Endometrium (tissue), 2 donors: ENCODE data around the gene KNSTRN.

ENCODE experiments used
- FAIRE-seq: peaks from 2 replicates; lab custom pipeline; 2012; peaks lifted over from hg19 to GRCh38; lab: Jason Lieb, UNC
- donor health status: control.
- donor health status: control.

KNSTRN gene

DNA sequence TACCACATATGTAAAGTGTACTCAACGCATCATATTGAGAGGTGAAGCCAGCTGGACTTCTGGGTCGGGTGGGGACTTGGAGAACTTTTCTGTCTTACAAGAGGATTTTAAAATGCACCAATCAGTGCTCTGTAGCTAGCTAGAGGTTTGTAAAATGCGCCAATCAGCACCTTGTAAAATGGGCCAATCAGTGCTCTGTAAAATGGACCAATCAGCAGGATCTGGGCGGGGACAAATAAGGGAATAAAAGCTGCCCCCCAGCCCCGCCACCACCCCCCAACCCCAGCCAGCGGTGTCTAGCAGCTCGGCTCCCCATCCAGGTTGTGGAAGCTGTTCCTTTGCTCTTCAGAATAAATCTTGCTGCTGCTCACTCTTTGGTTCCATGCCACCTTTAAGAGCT is 16.8 kb downstream of the KNSTRN start:
- FAIRE-seq = no peak

DNA sequence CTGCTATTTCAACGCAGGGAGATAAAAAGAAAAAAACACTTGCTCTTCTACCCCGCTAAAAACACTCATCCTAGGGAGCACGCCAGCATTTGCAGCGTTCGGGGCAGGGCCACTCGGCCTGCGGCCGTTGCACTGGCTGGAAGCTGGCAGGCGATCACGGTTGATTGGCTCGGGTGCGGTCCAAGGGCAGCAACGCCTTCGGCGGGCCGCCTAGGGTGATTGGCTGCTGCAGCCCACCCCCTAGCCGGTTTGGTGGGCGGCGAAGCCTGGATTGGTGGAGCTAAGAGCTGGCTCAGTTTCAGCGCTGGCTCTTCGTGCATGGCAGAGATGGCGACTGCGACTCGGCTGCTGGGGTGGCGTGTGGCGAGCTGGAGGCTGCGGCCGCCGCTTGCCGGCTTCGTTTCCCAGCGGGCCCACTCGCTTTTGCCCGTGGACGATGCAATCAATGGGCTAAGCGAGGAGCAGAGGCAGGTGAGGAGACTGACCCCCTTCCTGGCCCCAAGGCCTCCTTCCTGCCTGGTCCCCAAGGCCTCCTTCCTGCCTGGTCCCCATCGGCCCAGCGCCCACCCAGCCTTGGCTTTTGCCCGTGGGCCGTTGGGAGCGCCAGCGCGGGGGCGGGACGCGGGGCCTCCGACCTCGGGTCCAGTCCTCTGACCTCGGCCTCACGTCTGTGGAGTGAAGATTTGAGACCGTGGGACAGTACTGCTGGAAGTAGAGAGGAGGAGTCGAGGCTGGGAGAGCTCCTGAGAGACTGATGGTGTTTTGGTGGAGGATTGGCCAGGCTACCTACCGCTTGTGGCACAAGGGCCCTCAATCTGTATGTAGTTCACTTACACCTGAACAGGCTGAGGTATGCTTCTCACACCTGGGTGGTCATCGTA is 23.2 kb downstream of the KNSTRN start, which contains the start of gene IVD:
Gene IVD, plus strand, starts transcription at position 295 of the 881 bp plus-strand sequence. Its CDS starts 33 bp downstream, at position 328.
- peak; percentile 96 for FAIRE-seq

DNA sequence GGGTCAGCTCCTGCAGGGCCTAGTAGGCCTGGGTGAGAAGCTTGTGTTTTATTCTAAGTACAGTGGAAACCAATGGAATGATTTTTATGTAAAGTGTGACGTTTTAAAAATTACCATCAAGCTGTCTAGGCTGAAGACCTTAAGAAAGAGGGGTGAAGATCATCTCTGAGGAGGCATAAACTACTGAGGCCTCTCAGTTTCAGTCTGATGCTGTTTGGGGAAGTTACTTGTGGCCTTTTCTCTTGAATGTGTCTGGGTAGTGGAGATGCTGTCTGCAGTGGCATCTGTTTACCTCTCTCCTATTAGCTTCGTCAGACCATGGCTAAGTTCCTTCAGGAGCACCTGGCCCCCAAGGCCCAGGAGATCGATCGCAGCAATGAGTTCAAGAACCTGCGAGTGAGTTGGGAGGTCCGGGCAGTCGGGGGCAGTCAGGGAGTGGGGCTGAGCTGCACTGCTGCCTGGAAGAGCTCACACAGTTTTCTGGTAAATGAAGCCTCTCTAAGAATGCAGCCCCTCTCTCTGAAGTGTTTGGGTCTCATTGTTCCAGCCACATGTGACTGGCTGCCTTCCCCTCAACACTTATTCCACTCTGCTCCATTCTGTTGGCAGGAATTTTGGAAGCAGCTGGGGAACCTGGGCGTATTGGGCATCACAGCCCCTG is 24.9 kb downstream of the KNSTRN start:
- FAIRE-seq = no peak

DNA sequence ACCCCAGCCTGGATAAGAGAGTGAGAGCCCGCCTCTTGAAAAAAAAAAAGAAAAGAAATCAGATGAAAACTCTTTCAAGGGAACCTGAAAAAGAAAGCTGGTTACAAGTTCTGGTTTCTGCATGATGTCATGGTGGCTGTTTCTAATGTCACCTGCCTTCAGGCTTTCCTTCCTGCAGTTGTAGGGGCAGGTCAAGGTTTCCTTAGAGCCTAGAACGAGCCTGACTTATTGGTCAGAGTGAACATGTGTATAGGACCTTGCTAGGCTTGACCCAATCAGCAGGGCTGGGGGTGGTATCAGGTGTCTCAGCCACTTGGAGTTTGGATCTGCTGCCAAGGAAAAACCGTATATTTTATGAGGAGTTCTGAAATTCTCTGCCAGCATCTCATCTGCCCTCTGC is 26.8 kb downstream of the KNSTRN start:
- no peak for FAIRE-seq

DNA sequence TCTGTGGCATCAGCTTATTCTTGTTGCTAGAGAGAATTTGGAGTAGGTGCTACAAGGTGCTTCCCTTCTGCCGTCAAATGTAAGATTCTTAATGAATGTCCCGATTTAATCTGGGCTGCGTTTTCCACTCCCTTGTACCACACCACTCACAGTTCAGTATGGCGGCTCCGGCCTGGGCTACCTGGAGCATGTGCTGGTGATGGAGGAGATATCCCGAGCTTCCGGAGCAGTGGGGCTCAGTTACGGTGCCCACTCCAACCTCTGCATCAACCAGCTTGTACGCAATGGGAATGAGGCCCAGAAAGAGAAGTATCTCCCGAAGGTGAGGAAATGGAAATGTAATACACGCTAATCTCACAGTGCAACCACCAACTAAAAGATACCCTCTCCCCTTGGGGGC is 28.0 kb downstream of the KNSTRN start:
- no peak for FAIRE-seq

DNA sequence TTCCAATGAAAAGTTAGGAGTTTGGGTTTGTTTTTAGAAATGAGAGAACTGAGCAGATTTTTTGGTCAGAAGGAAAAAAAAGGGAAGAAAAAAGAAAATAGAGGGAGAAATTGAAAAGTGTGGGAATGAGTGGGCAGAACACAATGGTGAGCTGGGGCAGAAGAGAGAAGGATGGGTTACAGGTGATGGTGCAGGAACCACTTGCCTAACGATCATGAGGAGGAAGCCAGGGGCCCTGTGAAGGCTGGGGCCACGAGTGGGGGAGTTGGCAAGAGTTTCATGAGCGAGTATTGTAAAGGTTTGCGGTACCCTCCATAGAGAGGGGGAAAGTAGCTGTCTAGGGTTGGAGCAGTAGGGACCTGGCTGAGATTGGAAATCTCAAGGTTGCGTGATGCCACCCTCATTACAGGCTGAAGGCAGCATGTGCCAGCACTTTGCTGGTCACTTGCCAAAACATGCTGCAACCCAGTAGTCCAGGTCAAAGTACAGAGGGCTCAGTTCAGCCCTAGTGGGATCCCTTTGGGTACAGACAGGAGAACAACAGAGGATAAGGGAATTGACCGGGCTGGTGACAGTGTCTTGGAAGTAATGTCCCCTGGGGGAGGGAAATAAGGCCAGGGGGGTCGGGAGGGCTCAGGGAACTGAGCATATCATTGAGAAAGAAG is 29.7 kb downstream of the KNSTRN start:
- no peak for FAIRE-seq

DNA sequence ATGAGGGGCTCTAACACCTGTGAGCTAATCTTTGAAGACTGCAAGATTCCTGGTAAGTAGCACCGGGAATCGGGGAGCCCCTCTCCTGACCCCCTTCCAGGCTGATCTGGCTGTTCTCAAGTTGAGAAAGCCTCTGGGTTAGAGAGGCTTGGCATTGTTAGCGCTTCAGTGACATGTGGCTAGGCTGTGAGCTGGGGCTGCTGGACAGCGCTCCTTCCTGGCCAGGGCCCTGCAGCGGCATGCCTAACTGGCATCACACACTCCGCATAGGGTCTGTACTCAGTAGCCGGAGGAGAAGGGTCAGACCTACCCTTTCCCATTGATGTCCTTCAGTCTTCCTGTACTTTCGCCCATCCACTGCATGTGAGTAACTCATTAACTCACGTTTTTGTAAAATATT is 30.5 kb downstream of the KNSTRN start:
- no peak for FAIRE-seq

DNA sequence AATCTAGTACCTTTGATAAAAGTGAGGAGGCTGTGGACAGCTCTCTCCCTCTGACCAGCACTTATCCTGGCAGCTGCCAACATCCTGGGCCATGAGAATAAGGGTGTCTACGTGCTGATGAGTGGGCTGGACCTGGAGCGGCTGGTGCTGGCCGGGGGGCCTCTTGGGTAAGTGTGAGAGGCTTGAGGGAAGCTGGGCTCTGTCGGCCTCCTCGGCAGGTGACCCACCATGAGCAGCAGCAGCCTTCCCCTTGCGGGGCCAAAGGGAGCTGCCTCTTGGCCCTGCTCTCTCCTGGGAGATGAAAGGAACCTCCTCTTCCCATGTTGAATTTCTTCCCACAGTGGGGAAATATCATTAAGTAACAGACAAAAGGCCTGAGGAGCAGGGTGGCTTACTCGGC is 32.3 kb downstream of the KNSTRN start:
- FAIRE-seq = no peak

DNA sequence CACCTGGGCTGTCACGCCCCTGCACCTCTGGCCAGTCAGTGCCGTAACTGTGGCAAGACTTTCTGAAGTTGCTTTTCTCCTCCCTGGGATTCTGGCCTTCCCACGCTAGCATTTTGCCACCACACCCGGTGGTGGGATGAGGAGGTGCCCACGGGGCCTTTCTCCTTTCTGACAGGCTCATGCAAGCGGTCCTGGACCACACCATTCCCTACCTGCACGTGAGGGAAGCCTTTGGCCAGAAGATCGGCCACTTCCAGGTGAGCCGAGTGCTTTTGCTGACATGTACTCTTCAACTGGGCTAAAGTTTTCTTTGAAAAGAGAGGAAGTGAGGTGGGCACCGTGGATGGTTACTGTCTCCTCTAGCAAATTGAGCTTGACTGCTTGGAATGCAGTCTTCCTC is 32.7 kb downstream of the KNSTRN start:
- no peak for FAIRE-seq

DNA sequence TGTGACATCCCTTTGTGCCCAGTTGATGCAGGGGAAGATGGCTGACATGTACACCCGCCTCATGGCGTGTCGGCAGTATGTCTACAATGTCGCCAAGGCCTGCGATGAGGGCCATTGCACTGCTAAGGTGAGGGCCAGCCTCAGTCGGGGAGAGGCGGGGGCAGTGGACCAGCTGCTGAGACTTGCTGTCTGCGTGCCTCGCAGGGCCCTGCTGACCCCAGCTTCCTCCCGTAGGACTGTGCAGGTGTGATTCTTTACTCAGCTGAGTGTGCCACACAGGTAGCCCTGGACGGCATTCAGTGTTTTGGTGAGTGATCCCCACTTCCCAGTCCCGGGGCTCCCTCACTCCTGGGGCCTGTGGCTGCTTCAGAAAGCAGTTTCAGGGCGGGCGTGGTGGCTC is 33.5 kb downstream of the KNSTRN start:
- no peak for FAIRE-seq

DNA sequence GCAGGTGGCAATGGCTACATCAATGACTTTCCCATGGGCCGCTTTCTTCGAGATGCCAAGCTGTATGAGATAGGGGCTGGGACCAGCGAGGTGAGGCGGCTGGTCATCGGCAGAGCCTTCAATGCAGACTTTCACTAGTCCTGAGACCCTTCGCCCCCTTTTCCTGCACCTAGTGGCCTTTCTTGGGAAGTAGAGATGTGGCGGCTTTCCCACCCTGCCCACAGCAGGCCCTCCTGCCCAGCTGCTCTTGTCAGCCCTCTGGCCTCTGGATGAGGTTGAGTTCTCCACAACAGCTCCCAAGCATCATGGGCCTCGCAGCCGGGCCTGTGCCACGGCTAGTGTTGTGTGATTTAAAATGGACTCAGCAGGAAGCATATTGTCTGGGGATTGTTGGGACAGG is 35.6 kb downstream of the KNSTRN start:
- no peak for FAIRE-seq

DNA sequence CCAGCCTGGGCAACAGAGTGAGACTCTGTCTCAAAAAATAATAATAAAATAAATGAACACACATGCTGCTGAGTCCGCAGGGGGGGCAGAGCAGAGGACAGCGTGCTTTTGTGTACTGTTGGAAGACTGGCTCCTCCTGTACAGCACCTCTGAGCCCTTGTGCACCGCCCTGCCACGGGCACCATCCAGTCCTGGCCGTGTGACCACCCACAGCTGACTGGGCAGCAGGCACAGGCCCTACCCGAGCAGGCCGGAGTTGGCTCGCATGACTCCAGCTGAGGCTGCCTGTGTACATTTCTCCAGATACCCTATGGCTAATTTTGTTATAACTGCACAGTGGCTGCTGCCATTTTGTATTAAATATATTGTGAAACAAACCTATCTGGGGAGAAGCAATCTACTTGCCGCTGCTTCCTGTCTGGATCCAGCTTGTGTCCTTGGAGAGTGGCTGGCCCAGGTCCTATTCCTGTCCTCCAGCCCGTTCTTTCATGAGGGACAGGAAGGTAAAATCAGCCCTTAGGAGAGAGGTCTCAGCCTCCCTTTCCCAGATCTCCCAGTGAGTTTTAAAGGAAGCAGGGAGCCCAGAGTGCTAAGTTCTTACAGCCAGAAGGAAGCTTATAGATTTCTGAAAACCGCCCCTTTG is 37.7 kb downstream of the KNSTRN start:
- no peak for FAIRE-seq

DNA sequence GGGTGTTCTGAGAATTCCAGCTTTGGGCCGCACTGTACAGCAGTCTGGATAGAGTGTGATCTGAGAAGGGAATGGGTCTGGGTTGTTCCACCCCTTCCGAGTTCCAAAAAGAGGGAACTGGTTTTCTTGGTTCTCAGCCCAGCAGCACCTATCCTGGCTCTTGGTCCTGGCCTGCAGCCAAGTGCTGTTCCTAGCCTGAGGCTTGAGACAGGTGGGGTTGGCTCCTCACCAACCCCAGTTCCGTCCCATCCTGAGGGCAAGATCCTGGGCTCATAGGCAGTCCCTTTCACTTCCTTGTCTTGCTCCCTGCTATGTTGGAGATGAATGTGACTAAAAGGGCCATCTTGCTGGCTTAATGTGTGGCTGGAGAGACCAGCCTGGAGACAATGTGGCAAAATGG is 38.3 kb downstream of the KNSTRN start:
- no peak for FAIRE-seq

DNA sequence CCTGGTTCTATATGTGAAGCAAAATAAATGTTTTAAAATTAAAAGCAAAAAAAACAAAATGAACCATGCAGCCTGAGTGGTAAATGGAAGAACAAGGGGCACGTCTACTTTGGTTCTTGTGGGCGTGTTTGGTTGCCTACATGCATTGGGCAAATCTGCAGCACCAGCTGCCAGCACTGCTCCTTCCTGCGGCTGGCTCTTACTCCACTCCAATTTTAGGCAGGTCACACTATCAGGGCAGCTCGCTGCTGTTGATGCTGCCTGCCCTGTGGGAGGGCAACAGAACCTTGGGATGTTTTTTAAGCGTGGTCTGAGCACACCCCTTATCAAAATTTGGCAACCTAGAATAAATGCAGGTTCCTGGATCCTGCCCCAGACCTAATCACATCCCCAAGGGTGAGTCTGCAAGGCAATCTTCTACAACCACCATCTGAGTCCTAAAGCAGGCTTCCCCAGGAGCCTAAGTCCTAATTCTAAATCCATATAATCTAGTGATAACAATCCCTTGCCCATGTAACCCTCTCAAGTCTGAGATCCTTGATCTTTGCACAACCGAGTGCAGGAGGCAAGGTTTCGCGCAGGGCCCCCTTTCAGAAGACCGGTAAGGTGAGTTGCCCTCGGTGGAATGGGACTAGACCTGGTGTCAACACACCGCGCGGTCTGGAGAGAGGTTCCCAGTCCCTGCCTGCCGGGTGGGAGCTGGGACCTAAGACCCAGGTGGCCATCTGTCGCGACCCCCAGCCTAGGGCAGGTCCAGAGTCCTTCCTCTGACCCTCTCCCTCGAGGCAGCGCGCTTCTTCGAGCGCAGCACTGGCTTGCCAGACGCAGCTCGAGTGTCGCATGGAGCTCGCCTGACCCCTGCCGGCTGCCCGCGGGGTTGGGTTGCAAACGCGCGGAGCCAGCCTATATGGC is 39.0 kb downstream of the KNSTRN start:
- FAIRE-seq = no peak

DNA sequence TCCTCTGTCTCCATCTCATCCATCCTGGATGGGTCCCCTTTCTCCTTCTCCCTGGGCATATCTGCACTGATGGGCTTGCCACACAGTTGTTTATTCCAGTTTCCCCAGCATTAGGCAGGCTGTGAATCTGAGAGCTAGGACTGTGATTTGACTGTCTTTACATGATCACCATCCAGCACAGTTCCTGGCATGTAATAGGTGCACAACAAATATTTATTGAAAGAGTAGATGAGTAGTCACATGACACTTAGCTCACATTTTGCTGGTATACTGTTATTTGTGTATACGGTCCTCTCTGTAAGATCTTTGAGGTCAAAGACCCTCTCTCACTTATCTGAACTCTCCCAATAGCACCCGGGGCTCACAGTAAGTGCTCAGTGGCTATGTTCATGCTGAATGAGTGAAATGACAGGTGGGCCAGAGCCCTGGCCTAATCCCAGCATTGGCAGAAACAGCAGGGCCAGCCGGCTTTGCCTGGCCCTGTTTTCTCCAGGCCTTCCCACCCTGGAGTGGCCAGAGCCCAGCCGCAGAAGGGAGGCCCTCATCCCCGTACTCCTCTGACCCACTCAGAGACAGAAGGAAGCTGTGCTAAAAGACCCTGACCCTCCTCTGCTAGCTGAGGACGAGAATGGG is 42.1 kb downstream of the KNSTRN start:
- no peak for FAIRE-seq

DNA sequence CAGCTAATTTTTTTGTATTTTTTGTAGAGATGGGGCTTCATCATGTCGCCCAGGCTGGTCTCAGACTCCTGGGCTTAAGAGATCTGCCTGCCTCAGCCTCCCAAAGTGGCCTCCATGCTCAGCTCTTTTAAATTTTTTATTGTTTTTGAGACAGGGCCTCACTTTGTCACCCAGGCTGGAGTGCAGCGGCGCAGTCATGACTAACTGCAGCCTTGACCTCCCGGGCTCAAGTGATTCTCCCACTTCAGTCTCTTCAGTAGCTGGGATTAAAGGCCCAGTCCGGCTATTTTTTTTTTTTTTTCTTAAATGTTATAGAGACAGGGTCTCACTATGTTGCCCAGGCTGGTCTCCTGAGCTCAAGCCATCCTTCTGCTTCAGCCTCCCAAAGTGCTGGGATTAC is 43.2 kb downstream of the KNSTRN start:
- FAIRE-seq = no peak

DNA sequence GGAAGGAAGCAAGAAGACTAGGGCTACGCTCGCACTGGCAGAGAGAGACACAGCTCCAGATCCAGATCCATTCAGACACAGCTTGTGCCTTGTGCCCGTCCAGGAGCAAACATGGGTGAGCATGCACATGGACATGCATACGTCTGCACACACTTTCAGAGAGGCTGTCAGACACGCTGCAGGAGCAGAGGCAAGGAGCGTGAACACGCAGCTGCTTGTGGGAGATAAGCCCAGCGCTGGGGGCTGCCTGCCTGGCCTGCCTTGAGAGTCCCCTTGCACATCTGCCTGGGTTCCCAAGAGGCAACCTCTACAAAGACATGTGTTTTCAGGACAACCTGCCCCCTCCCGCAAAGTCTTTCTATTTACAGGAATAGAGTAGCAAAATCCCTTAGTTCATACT is 44.7 kb downstream of the KNSTRN start:
- FAIRE-seq = no peak

DNA sequence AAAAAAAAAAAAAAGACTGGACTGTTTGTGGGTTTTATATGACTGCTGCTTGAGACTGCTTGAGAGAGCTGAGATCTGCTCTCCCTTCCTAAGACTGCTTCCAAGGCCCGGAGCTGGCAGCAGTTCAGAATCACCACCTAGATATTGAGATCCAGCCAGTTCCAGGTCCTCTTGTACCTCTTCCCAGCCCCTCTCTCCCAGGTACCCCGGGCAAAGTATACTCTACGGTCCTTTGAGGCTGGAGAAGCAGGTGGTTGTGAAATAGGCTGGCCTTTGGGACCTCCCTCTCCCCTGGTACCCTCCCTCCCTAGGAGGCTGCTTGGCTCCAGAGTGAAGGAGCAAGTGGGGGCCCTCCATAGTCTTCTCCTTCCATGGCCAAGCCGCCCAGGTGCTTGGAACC is 45.7 kb downstream of the KNSTRN start:
- no peak for FAIRE-seq

DNA sequence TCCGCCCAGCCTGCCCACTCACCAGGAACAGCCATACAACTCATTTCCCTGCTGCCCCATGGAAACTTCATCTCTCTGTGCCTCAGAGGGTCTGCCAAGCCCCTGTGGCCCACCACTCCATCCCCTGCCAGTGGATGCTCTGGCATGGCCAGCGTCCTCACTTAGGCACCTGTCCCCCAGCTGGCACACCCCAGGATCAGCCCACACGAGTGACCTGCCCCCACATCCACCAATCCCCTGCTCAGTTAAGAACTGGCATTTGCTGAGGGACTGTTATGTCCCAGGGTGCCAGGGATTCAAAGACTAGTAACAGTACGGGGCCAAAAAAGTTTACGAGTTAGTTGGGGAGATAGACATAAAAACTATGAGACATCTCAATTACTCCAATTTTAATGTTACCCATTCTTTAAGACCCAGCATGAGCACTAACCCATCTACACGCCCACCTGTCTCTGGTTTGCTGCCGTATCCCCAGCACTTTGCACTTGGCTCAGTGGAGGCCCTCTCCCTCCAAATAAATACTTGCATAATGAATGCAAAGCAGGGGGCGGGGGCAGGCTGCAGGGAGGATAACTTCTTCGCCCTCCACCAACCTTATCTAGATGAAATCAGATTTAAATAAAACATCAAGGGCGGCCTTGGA is 46.7 kb downstream of the KNSTRN start:
- no peak for FAIRE-seq

DNA sequence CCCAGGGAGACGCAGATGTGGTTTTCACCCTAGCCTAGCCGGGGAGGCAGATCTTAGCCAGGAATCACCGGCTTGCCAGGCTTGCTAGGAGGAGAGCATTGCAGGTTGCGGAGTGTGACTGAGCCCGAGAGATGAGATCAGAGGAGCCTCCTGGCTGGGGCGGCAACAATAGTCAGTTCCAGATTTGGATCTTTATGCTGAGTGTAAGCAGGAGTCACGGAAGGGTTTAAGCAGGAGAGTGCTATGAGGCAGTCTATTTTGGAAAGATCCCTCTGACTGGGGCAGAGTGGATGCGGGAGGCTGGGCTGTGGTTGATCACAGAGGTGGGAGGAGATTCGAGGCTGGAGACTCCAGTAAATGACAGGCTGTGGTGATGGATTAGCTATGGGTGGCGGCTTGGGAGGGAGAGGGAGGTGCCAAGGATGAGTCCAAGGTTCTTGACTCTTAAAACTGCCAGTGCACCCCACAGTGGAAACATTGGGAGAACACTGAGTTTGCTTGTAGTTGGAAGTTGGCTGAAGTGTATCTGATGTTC is 47.8 kb downstream of the KNSTRN start:
- FAIRE-seq = no peak
